Astrocyte (in vitro differentiated cells and primary cell): ENCODE data around the gene CTTNBP2. TPM values are rescaled to one million over a fixed set of nuclear protein-coding genes. Genes with fewer than 3 reads are reported as not detected.

Experiments used
- DNase-seq: peaks from one replicate; pipeline ENCODE4 v3.0.0-alpha.2; 2010; ENCODE audit warnings: low read depth
- FAIRE-seq: peaks from 2 replicates; lab custom pipeline; 2011; peaks lifted over from hg19 to GRCh38; lab: Jason Lieb, UNC
- H2AFZ ChIP-seq: 2 replicates; pipeline ENCODE4 v1.6.0; 2012; ENCODE audit warnings: low read depth, low read length, inconsistent platforms
- H3K27ac ChIP-seq: 2 replicates; pipeline ENCODE4 v1.5.1; 2011; ENCODE audit warnings: low read depth, low read length, inconsistent platforms
- H3K27me3 ChIP-seq: 2 replicates; pipeline ENCODE4 v1.6.0; 2011; ENCODE audit warnings: low read length, inconsistent platforms; ENCODE audit not compliant: insufficient read depth
- H3K36me3 ChIP-seq: 2 replicates; pipeline ENCODE4 v1.5.1; 2011; ENCODE audit warnings: low read length, inconsistent platforms; ENCODE audit not compliant: insufficient read depth
- H3K4me1 ChIP-seq: 2 replicates; pipeline ENCODE4 v1.5.1; 2011; ENCODE audit warnings: low read length, inconsistent platforms; ENCODE audit not compliant: insufficient read depth
- H3K4me2 ChIP-seq: 2 replicates; pipeline ENCODE4 v1.6.0; 2012; ENCODE audit warnings: low read length, inconsistent platforms
- H3K4me3 ChIP-seq: 2 replicates; pipeline ENCODE4 v1.5.1; 2011; ENCODE audit warnings: low read depth, mild to moderate bottlenecking, low read length, inconsistent platforms; ENCODE audit not compliant: insufficient read depth
- H3K79me2 ChIP-seq: 2 replicates; pipeline ENCODE4 v1.6.0; 2012; ENCODE audit warnings: mild to moderate bottlenecking, low read length, inconsistent platforms; ENCODE audit not compliant: insufficient read depth
- H3K9ac ChIP-seq: 2 replicates; pipeline ENCODE4 v1.6.0; 2012; ENCODE audit warnings: mild to moderate bottlenecking, low read length, inconsistent platforms
- H3K9me3 ChIP-seq: 2 replicates; pipeline ENCODE4 v1.5.1; 2012; ENCODE audit warnings: low read depth, mild to moderate bottlenecking, low read length, inconsistent platforms; ENCODE audit not compliant: insufficient read depth
- H4K20me1 ChIP-seq: 2 replicates; pipeline ENCODE4 v1.6.0; 2012; ENCODE audit warnings: low read length, inconsistent platforms; ENCODE audit not compliant: insufficient read depth
- H3K27ac Mint-ChIP-seq: one replicate; pipeline ENCODE4 v1.8.0; 2021; ENCODE audit warnings: mild to moderate bottlenecking, mixed read lengths; ENCODE audit not compliant: unreplicated experiment
- H3K27me3 Mint-ChIP-seq: one replicate; pipeline ENCODE4 v1.8.0; 2021; ENCODE audit warnings: low read depth, mixed read lengths; ENCODE audit not compliant: unreplicated experiment
- H3K36me3 Mint-ChIP-seq: one replicate; pipeline ENCODE4 v1.8.0; 2021; ENCODE audit warnings: low read depth, mixed read lengths; ENCODE audit not compliant: unreplicated experiment
- H3K4me1 Mint-ChIP-seq: one replicate; pipeline ENCODE4 v1.8.0; 2021; ENCODE audit warnings: low read depth, mixed read lengths; ENCODE audit not compliant: unreplicated experiment
- H3K4me3 Mint-ChIP-seq: one replicate; pipeline ENCODE4 v1.8.0; 2021; ENCODE audit warnings: mild to moderate bottlenecking, moderate library complexity, mixed read lengths; ENCODE audit not compliant: unreplicated experiment
- H3K9me3 Mint-ChIP-seq: one replicate; pipeline ENCODE4 v1.8.0; 2021; ENCODE audit warnings: mild to moderate bottlenecking, mixed read lengths; ENCODE audit not compliant: unreplicated experiment
- EZH2 ChIP-seq: IDR thresholded peaks from 2 replicates; pipeline ENCODE4 v1.6.1; 2012; ENCODE audit warnings: mild to moderate bottlenecking, low read length, inconsistent platforms; ENCODE audit not compliant: insufficient read depth
- total RNA-seq: library from RNA; stranded (reverse); gene quantifications from 2 replicates; pipeline ENCODE4 v1.2.1, GENCODE V29; 2021
- TF ChIP-seq, protein P1 (sequence below): IDR thresholded peaks from 2 replicates; pipeline ENCODE4 v1.5.1; 2011; ENCODE audit warnings: low read depth, mild to moderate bottlenecking, inconsistent platforms, low read length, moderate library complexity; ENCODE audit not compliant: insufficient read depth

The CTTNBP2 gene
- total RNA-seq, 1 donor from 2014 or later: 4.9 TPM

DNA sequence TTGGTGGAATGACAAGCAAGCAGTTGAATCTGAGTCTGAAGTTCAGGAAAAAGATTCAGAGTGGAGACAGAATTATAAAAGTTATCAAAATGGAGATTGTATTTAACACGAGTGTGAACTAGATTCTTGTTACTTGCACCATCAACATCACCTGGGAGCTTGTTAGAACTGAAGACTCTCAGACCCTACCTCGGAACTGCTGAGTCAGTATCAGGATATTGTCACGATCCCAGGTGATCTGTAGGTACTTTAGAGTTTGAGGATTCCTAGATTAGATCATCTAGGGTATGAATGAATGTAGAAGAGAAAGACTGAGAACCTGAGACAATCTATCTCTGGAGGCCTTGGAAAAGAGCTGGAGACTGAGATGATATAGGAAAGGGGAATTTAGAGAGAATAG lies 194.1 kb downstream of the CTTNBP2 start:
- Histone ChIP-seq H4K20me1 (no peaks in the 10 kb centered on the region), H3K4me1 (no peaks in the 10 kb centered on the region), H3K9me3 (no peaks in the 10 kb centered on the region), H3K27me3 (peaks cover 13% of the 10 kb centered on the region), H3K36me3 (no peaks in the 10 kb centered on the region), H3K4me2 (no peak overlapping the region), H3K4me3 (no peak overlapping the region), H3K9ac (no peak overlapping the region), H3K79me2 (no peaks in the 10 kb centered on the region), H2AFZ (no peak overlapping the region), H3K27ac (no peak overlapping the region)
- FAIRE-seq (no peak), DNase-seq (no peak)
- H3K4me3 Mint-ChIP-seq: no peak overlapping the region
- H3K9me3 Mint-ChIP-seq: no peaks in the 10 kb centered on the region
- H3K4me1 Mint-ChIP-seq: peaks cover 10% of the 10 kb centered on the region
- H3K27me3 Mint-ChIP-seq: no peaks in the 10 kb centered on the region
- no peaks in the 10 kb centered on the region for H3K36me3 Mint-ChIP-seq
- TF ChIP-seq, protein P1, sequence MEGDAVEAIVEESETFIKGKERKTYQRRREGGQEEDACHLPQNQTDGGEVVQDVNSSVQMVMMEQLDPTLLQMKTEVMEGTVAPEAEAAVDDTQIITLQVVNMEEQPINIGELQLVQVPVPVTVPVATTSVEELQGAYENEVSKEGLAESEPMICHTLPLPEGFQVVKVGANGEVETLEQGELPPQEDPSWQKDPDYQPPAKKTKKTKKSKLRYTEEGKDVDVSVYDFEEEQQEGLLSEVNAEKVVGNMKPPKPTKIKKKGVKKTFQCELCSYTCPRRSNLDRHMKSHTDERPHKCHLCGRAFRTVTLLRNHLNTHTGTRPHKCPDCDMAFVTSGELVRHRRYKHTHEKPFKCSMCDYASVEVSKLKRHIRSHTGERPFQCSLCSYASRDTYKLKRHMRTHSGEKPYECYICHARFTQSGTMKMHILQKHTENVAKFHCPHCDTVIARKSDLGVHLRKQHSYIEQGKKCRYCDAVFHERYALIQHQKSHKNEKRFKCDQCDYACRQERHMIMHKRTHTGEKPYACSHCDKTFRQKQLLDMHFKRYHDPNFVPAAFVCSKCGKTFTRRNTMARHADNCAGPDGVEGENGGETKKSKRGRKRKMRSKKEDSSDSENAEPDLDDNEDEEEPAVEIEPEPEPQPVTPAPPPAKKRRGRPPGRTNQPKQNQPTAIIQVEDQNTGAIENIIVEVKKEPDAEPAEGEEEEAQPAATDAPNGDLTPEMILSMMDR: no peak
- no peak for TF ChIP-seq EZH2
- no peak overlapping the region for H3K27ac Mint-ChIP-seq

DNA sequence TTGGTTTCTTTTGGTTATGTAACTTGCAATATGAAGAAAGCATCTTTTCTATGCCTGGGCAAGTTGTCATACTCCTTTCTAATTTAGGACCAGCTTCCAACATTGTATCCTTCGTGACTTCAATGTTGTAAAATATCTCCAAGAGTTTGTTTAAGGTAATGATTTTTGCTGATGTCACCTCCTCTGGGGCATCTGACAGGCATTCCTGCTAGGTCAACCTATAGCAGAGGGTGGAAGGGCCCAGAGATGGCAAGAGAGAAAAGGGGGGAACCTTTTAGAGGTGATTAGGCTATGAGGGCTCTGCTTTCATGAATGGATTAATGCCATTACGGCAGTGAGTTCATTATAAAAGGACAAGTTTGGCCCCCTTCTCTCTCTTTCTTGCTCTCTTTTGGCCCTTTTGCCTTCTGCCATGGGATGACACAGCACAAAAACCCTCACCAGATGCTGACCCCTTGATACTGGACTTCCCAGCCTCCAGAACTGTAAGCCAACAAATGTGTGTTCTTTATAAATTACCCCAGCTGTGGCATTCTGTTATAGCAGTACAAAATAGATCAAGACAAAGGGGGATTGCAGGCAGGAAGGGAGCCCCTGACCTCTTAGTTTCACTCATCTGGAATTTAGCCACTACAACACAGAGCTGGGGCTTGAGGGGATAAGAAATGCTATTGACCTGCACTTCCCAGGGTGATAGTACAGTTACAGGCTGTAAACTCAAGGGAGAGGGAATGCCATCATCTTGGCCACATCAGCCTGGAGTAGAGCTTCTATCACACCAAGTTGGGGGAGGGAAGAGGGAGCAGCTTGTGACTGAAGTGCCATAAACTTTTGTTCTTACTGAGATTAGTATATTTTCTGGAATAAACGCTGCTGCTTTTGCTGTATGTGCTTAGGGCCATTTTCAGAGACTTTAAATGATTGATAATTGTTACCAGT lies 197.5 kb downstream of the CTTNBP2 start:
- Histone ChIP-seq H3K9ac (no peak overlapping the region), H3K9me3 (no peaks in the 10 kb centered on the region), H3K4me2 (no peak overlapping the region), H3K27me3 (peaks cover 13% of the 10 kb centered on the region), H4K20me1 (no peaks in the 10 kb centered on the region), H3K36me3 (no peaks in the 10 kb centered on the region), H3K4me1 (no peaks in the 10 kb centered on the region), H3K79me2 (no peaks in the 10 kb centered on the region), H2AFZ (no peak overlapping the region), H3K27ac (no peak overlapping the region), H3K4me3 (no peak overlapping the region)
- DNase-seq: no peak
- FAIRE-seq: no peak
- Mint-ChIP-seq H3K27me3 (no peaks in the 10 kb centered on the region), H3K36me3 (no peaks in the 10 kb centered on the region), H3K27ac (no peak overlapping the region), H3K4me1 (peaks cover 10% of the 10 kb centered on the region), H3K4me3 (no peak overlapping the region), H3K9me3 (no peaks in the 10 kb centered on the region)
- TF ChIP-seq EZH2: no peak
- TF ChIP-seq, protein P1: no peak

DNA sequence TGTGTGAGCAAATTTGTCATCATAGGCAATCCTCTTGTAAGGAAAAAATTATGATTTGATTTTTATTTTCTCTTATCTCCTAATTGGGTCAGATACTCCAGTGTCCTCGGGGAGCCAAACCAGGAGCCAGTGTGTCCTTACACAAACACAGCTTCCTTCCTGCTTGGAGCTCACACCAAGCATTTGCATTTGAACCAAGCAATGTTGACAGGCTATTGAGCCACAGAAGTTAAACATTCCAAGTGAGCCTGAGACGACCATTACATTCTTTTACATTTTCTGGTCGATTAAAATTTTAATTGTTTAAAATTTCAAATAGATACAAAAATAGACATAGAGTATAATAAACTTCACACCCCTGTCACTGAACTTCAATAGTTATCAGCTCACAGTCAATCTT lies 198.6 kb downstream of the CTTNBP2 start:
- Mint-ChIP-seq H3K36me3 (no peaks in the 10 kb centered on the region), H3K9me3 (no peaks in the 10 kb centered on the region), H3K27me3 (no peaks in the 10 kb centered on the region), H3K4me1 (peaks cover 10% of the 10 kb centered on the region), H3K27ac (no peak overlapping the region), H3K4me3 (no peak overlapping the region)
- Histone ChIP-seq H2AFZ (no peak overlapping the region), H3K4me3 (no peak overlapping the region), H4K20me1 (no peaks in the 10 kb centered on the region), H3K36me3 (no peaks in the 10 kb centered on the region), H3K9ac (no peak overlapping the region), H3K27me3 (peaks cover 13% of the 10 kb centered on the region), H3K79me2 (no peaks in the 10 kb centered on the region), H3K27ac (no peak overlapping the region), H3K4me1 (no peaks in the 10 kb centered on the region), H3K9me3 (no peaks in the 10 kb centered on the region), H3K4me2 (no peak overlapping the region)
- FAIRE-seq (no peak), DNase-seq (no peak)
- TF ChIP-seq EZH2: no peak
- TF ChIP-seq, protein P1: no peak
